C4-2B (cell line): ENCODE data around the gene KIF26B.

Experiments used
- H3K27ac ChIP-seq: fragments of 450-650 bp; 2 replicates; pipeline ENCODE4 v1.5.1; 2017
- ZFX ChIP-seq: fragments of 450-650 bp; IDR thresholded peaks from 2 replicates; pipeline ENCODE4 v1.6.1; 2017
- TF ChIP-seq, protein P1 (sequence below): fragments of 450-650 bp; conservative IDR thresholded peaks from 2 replicates; pipeline ENCODE4 v1.5.1; 2017; ENCODE audit warnings: mild to moderate bottlenecking

KIF26B gene

GRCh38 chr1:245298781-245299180 is 144.0 kb downstream of the KIF26B start:
- no peak for TF ChIP-seq ZFX
- TF ChIP-seq, protein P1, sequence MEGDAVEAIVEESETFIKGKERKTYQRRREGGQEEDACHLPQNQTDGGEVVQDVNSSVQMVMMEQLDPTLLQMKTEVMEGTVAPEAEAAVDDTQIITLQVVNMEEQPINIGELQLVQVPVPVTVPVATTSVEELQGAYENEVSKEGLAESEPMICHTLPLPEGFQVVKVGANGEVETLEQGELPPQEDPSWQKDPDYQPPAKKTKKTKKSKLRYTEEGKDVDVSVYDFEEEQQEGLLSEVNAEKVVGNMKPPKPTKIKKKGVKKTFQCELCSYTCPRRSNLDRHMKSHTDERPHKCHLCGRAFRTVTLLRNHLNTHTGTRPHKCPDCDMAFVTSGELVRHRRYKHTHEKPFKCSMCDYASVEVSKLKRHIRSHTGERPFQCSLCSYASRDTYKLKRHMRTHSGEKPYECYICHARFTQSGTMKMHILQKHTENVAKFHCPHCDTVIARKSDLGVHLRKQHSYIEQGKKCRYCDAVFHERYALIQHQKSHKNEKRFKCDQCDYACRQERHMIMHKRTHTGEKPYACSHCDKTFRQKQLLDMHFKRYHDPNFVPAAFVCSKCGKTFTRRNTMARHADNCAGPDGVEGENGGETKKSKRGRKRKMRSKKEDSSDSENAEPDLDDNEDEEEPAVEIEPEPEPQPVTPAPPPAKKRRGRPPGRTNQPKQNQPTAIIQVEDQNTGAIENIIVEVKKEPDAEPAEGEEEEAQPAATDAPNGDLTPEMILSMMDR, result no peak
- H3K27ac ChIP-seq, result peak overlapping the region; percentile 27; the same call in 1 of the 2 replicates

GRCh38 chr1:245301162-245301580 is 146.4 kb downstream of the KIF26B start:
- TF ChIP-seq, protein P1, result no peak
- no peak for TF ChIP-seq ZFX
- H3K27ac ChIP-seq, result no peak overlapping the region

GRCh38 chr1:245301921-245302320 is 147.1 kb downstream of the KIF26B start:
- H3K27ac ChIP-seq, result no peak overlapping the region
- TF ChIP-seq, protein P1, result no peak
- TF ChIP-seq ZFX, result no peak

DNA sequence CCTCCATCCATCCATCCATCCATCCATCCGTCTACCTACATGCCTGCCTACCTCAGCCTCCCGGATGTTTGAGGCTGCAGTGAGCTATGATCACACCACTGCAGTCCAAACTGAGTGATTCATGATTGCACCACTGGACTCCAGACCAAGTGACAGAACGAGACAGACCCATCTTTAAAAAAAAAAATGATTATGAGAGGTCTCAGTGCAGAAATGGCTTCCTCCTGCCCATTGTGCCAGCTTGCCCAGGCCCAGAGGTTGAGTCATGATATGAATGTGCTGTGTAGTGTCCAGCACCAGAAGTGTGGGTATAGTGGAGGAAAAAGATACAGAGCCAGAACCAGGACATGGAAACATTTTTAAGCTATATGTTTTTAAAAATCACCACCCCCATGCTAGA is 149.9 kb downstream of the KIF26B start:
- TF ChIP-seq, protein P1, result no peak
- TF ChIP-seq ZFX, result no peak
- no peak overlapping the region for H3K27ac ChIP-seq

GRCh38 chr1:245306020-245306419 is 151.2 kb downstream of the KIF26B start:
- H3K27ac ChIP-seq, result no peak overlapping the region
- TF ChIP-seq, protein P1, result no peak
- no peak for TF ChIP-seq ZFX

DNA sequence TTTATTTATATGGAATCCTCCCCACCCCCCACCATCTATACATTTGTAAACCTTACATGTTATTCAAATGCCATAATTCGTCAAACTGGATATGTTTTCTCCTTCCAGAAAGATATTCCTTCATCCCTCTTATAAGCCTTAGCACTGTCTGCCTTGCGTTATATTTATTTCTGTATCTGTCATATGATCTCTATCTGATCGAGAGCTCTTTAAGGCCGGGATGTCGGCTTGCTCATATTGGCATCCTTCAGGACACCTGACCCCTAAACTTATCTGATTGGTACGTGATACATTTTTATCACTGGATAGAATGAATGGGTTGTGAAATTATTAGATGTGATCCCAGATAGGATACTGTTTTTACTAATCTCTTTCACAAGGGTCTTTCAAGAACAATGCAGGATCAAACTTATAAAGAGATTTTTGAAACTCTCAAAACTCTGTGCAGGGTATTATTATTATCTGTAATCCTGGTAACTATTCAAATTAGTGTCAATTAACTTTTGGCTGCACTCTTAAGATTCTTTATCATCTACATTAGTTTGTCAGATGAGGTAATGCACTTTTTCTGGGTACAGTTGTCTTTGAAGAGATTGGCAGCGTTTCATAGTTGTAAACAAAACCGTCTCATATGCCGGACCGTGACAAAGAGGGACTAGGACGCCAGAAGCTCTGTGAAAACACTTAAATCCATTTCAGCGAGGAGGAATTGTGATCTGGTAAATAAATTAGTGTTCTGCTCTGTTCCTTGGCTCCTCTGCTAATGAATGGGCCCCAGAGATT is 152.0 kb downstream of the KIF26B start:
- TF ChIP-seq, protein P1, result no peak
- TF ChIP-seq ZFX, result no peak
- H3K27ac ChIP-seq, result no peak overlapping the region

DNA sequence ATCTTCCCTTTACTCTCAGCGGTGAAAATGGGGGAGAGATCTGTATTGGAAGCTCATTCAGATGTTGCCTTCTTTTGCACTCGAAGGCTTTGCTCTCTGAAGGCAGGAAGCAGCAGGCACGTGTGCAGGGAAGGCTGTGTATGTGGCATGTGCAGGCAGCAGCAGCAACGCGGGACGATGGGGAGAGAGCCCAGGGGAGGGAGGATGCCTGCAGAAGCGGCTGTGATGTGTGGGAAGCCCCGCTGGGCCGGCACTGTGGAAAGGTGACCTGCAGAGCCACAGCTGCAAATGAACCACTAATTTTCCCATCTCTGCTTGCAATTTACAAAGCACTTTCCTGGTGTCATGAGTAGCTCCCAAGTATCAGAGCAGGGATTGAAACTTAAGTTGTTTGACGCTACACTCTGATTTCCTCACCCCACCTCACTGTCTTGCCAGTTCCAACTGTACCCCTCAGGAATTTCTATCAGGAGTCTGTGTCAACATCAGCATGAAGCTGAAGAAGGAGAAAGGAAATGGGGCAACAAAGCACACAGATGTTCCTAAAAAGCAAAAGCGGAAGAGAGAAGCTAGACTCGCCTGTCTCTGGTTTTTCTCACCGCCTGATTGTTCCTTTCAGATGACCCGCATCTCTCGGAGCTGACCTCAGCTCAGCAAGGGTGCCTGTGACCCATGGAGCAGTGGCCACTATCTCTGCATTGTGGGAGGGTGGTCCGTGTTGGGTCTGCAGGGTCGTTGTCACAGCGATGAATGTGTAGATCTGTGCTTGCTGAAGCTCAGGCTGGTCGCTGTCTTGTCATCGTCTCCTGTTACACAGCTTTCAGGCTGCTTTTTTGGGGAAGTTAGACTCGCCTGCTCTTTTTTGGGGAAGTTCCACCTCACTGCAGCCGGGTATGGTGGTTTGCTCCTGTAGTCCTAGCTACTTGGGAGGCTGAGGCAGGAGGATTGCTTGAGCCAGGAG is 156.1 kb downstream of the KIF26B start:
- no peak overlapping the region for H3K27ac ChIP-seq
- TF ChIP-seq, protein P1, result no peak
- TF ChIP-seq ZFX, result no peak
